ENCODE data around the gene PRRC2B. TPM values are rescaled to one million over a fixed set of nuclear protein-coding genes. Genes with fewer than 3 reads are reported as not detected.

The PRRC2B gene
- total RNA-seq, 2 experiments from 2014 or later: 151 to 184 TPM

DNA sequence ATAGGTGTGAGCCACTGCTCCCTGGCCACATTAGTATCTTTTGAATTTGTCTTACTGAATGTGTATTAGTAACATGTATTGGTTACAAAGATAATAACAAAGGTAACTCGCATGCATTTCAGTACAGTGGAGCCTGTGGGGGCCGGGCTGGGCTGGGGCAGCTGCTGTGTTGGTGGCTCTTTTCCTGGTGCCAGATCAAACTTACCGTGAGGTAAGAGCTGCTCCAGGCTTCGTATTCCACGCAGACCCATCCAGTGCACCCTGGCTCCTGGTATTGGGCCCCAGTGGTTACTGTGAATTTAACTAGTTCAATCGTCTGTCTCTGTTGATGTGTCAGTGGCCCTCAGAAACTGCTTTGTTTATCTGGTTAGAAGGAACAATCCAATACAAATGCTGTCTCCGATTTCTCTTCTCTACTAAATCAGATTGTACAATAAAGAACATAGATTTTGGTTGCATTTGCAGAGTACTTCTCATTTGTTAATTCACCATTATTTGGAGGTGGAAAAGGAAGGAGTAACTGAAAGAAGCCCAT, 15.6 kb downstream of the PRRC2B start:
- peak; percentile 18 for DNase-seq
- no peaks in the 10 kb centered on the region for H3K27me3 Mint-ChIP-seq
- peaks cover 21% of the 10 kb centered on the region for H3K36me3 Mint-ChIP-seq (ENCODE audit: low read depth)
- peak overlapping the region; percentile 15 for H3K4me3 Mint-ChIP-seq
- peaks cover 90% of the 10 kb centered on the region for H3K4me1 Mint-ChIP-seq
- ATAC-seq: no peak
- peak overlapping the region; percentile 88 for H3K27ac Mint-ChIP-seq
- intact Hi-C loops (cut with DNase I, micrococcal nuclease): loop anchor here (2.0 to 5.0 kb wide), 4 partner anchors 13 to 57 kb away; no protein-coding TSS in a partner anchor
- ChIA-PET CTCF (interaction anchor here (1.3 kb wide), 1 partner anchor 10 kb away, joined by 6 read pairs; no protein-coding TSS in a partner anchor), POLR2A (no interaction called here)
- H3K9me3 Mint-ChIP-seq (ENCODE audit: low read depth): no peaks in the 10 kb centered on the region

DNA sequence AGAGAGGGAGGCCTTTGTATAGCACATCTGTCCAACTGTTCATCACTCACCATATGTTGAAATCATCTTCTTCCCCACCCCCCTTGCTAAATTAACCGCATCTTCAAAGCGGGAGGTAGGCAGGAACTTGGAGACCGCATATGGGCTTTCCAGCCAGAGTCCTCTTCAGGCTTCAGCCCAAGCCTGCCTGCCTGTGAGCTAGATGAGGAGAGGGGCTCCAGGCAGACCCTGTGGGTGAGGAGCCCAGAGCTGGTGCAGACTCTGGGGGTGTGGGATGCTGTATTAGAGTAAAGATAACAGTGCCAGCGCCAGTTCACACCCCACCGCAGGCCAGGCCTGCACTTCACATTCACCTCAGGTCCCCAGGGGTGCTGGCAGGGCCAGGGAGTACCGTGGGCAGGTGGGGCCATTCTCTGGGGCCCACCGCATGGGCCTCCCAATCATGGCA, 16.2 kb downstream of the PRRC2B start:
- no peaks in the 10 kb centered on the region for H3K27me3 Mint-ChIP-seq
- DNase-seq: peak; percentile 37
- ChIA-PET CTCF (interaction anchor here (1.3 to 1.4 kb wide), 2 partner anchors 9 to 13 kb away, joined by 4 to 6 read pairs; no protein-coding TSS in a partner anchor), POLR2A (no interaction called here)
- intact Hi-C loops (cut with DNase I, micrococcal nuclease): no loop called here
- peak overlapping the region; percentile 88 for H3K27ac Mint-ChIP-seq
- peak overlapping the region; percentile 15 for H3K4me3 Mint-ChIP-seq
- H3K36me3 Mint-ChIP-seq (ENCODE audit: low read depth): peaks cover 26% of the 10 kb centered on the region
- H3K9me3 Mint-ChIP-seq (ENCODE audit: low read depth): no peaks in the 10 kb centered on the region
- ATAC-seq: peak; percentile 19
- peaks cover 89% of the 10 kb centered on the region for H3K4me1 Mint-ChIP-seq

DNA sequence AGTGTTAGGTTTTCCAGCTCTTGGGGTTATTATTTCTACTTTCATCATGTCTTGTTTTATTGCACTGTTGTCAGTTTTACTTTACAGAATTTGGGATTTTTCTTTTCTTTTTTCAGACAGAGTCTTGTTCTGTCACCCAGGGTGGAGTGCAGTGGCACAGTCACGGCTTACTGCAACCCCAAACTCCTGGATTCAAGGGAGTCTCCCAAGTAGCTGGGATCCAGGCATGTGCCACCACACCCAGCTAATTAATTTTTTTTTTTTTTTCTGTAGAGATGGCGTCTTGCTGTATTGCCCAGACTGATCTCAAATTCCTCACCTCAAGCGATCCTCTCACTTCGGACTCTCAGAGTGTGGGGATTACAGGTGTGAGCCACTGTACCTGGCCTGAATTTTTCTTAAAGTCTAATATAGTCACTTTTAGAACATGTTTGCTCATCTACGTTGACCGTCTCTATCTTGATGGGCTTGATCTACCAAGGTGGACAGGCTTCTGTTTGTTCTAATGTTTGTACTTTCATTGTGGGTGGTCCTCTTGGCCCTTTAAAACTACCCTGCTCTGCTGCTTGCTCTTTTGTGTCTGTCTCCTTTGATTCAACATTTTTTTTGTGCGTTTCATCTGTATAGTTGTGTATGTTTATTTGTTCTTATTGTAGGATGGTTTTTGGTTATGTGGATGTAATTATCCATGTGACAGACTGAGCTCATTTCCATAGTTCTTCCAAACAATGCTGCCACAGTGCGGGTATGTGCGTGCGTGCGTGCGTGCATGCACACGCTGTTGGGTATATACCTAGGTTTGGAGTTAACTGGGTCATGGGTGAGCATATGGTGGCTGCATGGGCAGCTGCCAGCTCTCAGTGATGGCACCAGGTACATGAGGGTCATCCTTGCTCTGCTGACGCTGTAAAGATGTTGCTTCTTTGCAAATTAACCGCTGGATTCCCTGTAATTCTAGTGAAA, 18.1 kb downstream of the PRRC2B start:
- CTCF ChIA-PET: interaction anchor here (0.5 to 1.2 kb wide), 7 partner anchors 39 to 705 kb away, joined by 3 to 4 read pairs (median 3); no protein-coding TSS in a partner anchor
- Mint-ChIP-seq H3K27me3 (no peaks in the 10 kb centered on the region), H3K4me1 (peaks cover 88% of the 10 kb centered on the region), H3K27ac (peak overlapping the region; percentile 68), H3K36me3 (ENCODE audit: low read depth) (peaks cover 26% of the 10 kb centered on the region), H3K4me3 (no peak overlapping the region), H3K9me3 (ENCODE audit: low read depth) (no peaks in the 10 kb centered on the region)
- intact Hi-C loops (cut with DNase I, micrococcal nuclease): no loop called here
- DNase-seq (no peak), ATAC-seq (no peak)
- POLR2A ChIA-PET: interaction anchor here (1.1 kb wide), 1 partner anchor 139 kb away, joined by 4 read pairs; no protein-coding TSS in a partner anchor

DNA sequence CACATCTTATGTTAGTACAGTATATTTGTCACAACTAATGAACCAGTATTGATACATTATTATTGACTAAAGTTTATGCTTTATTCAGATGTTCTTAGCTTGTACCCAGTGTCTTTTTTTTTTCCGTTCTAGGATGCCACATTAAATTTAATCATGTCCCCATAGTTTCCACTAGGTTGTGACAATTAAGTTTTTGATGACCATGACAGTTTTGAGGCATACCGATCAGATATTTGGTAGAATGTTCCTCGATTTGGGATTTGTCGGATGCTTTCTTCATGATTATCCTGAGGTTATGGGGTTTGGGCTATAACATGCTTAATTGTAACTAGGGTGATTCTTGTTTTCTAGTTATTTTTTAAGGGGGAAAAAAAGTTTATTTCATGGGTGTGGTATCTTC, 22.6 kb downstream of the PRRC2B start:
- no peaks in the 10 kb centered on the region for H3K9me3 Mint-ChIP-seq (ENCODE audit: low read depth)
- CTCF ChIA-PET: interaction anchor here (0.6 to 4.2 kb wide), 3 partner anchors 11 to 295 kb away, joined by 3 to 19 read pairs (median 4); no protein-coding TSS in a partner anchor
- peak overlapping the region; percentile 51 for H3K4me3 Mint-ChIP-seq
- peak overlapping the region; percentile 44 for H3K27ac Mint-ChIP-seq
- peaks cover 36% of the 10 kb centered on the region for H3K36me3 Mint-ChIP-seq (ENCODE audit: low read depth)
- no peak for DNase-seq
- H3K27me3 Mint-ChIP-seq: no peaks in the 10 kb centered on the region
- POLR2A ChIA-PET: no interaction called here
- ATAC-seq: no peak
- intact Hi-C loops (cut with DNase I, micrococcal nuclease): no loop called here
- H3K4me1 Mint-ChIP-seq: peaks cover 91% of the 10 kb centered on the region

DNA sequence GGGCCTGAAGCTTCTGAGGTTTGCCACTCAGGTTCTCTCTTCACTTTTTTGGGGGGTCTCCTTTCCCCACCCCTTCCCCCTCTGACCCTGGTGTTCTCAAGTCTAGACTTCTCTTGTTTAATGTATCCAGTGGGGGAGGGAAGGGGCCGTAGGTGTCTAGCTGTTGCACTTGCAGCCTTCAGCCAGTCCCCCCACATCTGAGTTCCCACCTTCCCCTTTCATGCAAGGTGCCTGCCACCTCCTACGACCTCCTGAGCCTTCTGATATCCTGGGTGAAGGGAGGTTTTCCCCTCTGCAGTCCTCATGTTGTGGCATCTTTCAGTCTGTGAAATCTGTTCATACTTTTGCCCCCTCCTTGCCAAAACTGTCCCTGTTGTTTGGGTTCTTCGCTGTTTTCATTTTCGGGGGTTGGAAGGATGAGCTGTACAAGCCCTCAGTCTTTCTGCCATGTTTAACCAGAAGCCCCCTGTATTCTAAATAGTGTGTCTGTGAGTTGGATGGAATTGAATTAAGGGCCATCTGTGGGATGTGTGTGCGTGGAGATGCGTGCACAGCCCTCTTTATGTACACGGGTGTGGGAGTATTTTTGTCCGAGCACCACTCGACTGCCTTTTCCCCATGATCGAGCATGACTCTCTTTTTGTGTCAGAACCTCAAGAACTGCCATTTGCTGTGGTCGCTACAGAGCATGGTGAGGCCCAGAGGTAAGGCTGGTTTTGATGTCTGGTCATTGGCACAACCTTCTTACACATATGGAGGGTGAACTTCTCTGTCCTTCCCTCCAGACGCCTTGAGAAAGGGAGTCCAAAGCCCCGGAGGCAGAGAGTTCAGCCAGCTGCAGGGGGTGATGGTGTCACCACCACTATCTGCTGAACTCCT, 23.6 kb downstream of the PRRC2B start:
- intact Hi-C loops (cut with DNase I, micrococcal nuclease): loop anchor here (2.0 kb wide), 2 partner anchors 15 to 23 kb away; partner anchors contain the start of gene PRRC2B (in 1 of the 2)

GRCh38 chr9:131418143-131419025, 24.5 kb downstream of the PRRC2B start:
- peak overlapping the region; percentile 89 for H3K27ac Mint-ChIP-seq
- no peaks in the 10 kb centered on the region for H3K27me3 Mint-ChIP-seq
- CTCF ChIA-PET: interaction anchor here (0.6 to 4.2 kb wide), 8 partner anchors 12 to 1424 kb away, joined by 3 to 19 read pairs (median 3); no protein-coding TSS in a partner anchor
- no peaks in the 10 kb centered on the region for H3K9me3 Mint-ChIP-seq (ENCODE audit: low read depth)
- no peak for DNase-seq
- peak overlapping the region; percentile 51 for H3K4me3 Mint-ChIP-seq
- peak; percentile 58 for ATAC-seq
- H3K4me1 Mint-ChIP-seq: peaks cover 94% of the 10 kb centered on the region
- intact Hi-C loops (cut with DNase I, micrococcal nuclease): loop anchor here (1.0 to 2.0 kb wide), 3 partner anchors 16 to 24 kb away; partner anchors contain the start of gene PRRC2B (in 1 of the 2)
- peaks cover 35% of the 10 kb centered on the region for H3K36me3 Mint-ChIP-seq (ENCODE audit: low read depth)
- POLR2A ChIA-PET: interaction anchor here (0.6 to 1.5 kb wide), 7 partner anchors 10 to 45 kb away, joined by 3 to 7 read pairs (median 4); no protein-coding TSS in a partner anchor

More for the DNA sequence above, 23.6 kb downstream of the PRRC2B start:
- ChIA-PET POLR2A (interaction anchor here (0.7 to 1.5 kb wide), 2 partner anchors 11 to 40 kb away, joined by 3 to 7 read pairs; no protein-coding TSS in a partner anchor), CTCF (interaction anchor here (0.6 to 4.2 kb wide), 6 partner anchors 12 to 1423 kb away, joined by 3 to 19 read pairs (median 3); no protein-coding TSS in a partner anchor)
- peak; percentile 46 for ATAC-seq
- Mint-ChIP-seq H3K4me3 (peak overlapping the region; percentile 51), H3K4me1 (peaks cover 91% of the 10 kb centered on the region), H3K36me3 (ENCODE audit: low read depth) (peaks cover 33% of the 10 kb centered on the region), H3K9me3 (ENCODE audit: low read depth) (no peaks in the 10 kb centered on the region), H3K27ac (peak overlapping the region; percentile 89), H3K27me3 (no peaks in the 10 kb centered on the region)
- peak; percentile 53 for DNase-seq

GRCh38 chr9:131419026-131419614, 25.2 kb downstream of the PRRC2B start:
- H3K4me3 Mint-ChIP-seq: peak overlapping the region; percentile 51
- no peaks in the 10 kb centered on the region for H3K27me3 Mint-ChIP-seq
- ATAC-seq: peak; percentile 55
- no peaks in the 10 kb centered on the region for H3K9me3 Mint-ChIP-seq (ENCODE audit: low read depth)
- intact Hi-C loops (cut with DNase I, micrococcal nuclease): loop anchor here (1.0 to 2.0 kb wide), 3 partner anchors 16 to 24 kb away; partner anchors contain the start of gene PRRC2B (in 1 of the 2)
- peak; percentile 45 for DNase-seq
- H3K27ac Mint-ChIP-seq: peak overlapping the region; percentile 89
- ChIA-PET CTCF (interaction anchor here (1.1 to 4.2 kb wide), 5 partner anchors 9 to 82 kb away, joined by 3 to 19 read pairs (median 6); no protein-coding TSS in a partner anchor), POLR2A (interaction anchor here (0.6 to 1.5 kb wide), 6 partner anchors 10 to 45 kb away, joined by 3 to 7 read pairs (median 4); no protein-coding TSS in a partner anchor)
- H3K4me1 Mint-ChIP-seq: peaks cover 90% of the 10 kb centered on the region
- H3K36me3 Mint-ChIP-seq (ENCODE audit: low read depth): peaks cover 32% of the 10 kb centered on the region

DNA sequence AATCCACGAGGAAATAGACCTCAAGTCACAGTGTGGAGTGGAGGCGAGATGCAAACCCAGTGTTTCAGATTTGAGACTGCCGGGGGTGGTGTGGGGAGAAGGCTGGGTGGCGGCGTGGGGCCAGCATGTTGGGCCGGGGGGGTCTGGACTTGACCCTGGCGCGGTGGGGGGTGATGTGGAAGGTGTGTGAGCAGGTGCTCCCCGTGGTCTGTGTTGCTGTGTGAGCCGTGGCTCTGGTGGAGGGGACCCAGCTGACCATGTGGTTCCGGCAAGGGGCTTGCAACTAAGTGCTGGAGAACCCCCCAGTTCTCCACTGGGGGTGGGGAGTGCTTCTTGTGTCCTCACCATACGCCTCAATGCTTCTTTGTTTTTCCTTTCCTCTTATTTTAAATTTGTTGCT, 25.8 kb downstream of the PRRC2B start:
- H3K27me3 Mint-ChIP-seq: no peaks in the 10 kb centered on the region
- CTCF ChIA-PET: interaction anchor here (1.3 kb wide), 1 partner anchor 9 kb away, joined by 6 read pairs; no protein-coding TSS in a partner anchor
- no peak for ATAC-seq
- POLR2A ChIA-PET: interaction anchor here (0.7 kb wide), 1 partner anchor 13 kb away, joined by 3 read pairs; no protein-coding TSS in a partner anchor
- no peak overlapping the region for H3K4me3 Mint-ChIP-seq
- no peak for DNase-seq
- peaks cover 30% of the 10 kb centered on the region for H3K36me3 Mint-ChIP-seq (ENCODE audit: low read depth)
- no peaks in the 10 kb centered on the region for H3K9me3 Mint-ChIP-seq (ENCODE audit: low read depth)
- intact Hi-C loops (cut with DNase I, micrococcal nuclease): loop anchor here (1.0 to 2.0 kb wide), 3 partner anchors 17 to 25 kb away; partner anchors contain the start of gene PRRC2B (in 1 of the 2)
- H3K4me1 Mint-ChIP-seq: peaks cover 91% of the 10 kb centered on the region
- H3K27ac Mint-ChIP-seq: peak overlapping the region; percentile 89

- Mint-ChIP-seq H3K27me3 (no peaks in the 10 kb centered on the region), H3K4me3 (no peak overlapping the region), H3K36me3 (ENCODE audit: low read depth) (peaks cover 31% of the 10 kb centered on the region), H3K9me3 (ENCODE audit: low read depth) (no peaks in the 10 kb centered on the region), H3K4me1 (peaks cover 84% of the 10 kb centered on the region), H3K27ac (peak overlapping the region; percentile 20)
- POLR2A ChIA-PET: interaction anchor here (0.6 to 0.7 kb wide), 2 partner anchors 13 to 1229 kb away, joined by 3 read pairs; no protein-coding TSS in a partner anchor
- intact Hi-C loops (cut with DNase I, micrococcal nuclease): no loop called here
- CTCF ChIA-PET: no interaction called here
- no peak for ATAC-seq
- no peak for DNase-seq
Observed at GRCh38 chr9:131420980-131421624, 27.2 kb downstream of the PRRC2B start.
